NCI-H1092 treated with DMSO at 0.1 percent for 48 hours (cell line): Measurements from ENCODE around the gene CCDC80.
A peak's percentile ranks its signal among the peaks of the same experiment; 100 is the strongest.

Experiments
- DNase-seq: peaks from one replicate; lab custom pipeline; 2025; lab: John Stamatoyannopoulos, UW

CCDC80 gene

GRCh38 chr3:112632596-112632995 is 8.3 kb downstream of the CCDC80 start:
- DNase-seq, result no peak

- no peak for DNase-seq
Observed at GRCh38 chr3:112631257-112631656, 9.7 kb downstream of the CCDC80 start.

- DNase-seq, result no peak
Observed at GRCh38 chr3:112629425-112629824, 11.5 kb downstream of the CCDC80 start.

DNA sequence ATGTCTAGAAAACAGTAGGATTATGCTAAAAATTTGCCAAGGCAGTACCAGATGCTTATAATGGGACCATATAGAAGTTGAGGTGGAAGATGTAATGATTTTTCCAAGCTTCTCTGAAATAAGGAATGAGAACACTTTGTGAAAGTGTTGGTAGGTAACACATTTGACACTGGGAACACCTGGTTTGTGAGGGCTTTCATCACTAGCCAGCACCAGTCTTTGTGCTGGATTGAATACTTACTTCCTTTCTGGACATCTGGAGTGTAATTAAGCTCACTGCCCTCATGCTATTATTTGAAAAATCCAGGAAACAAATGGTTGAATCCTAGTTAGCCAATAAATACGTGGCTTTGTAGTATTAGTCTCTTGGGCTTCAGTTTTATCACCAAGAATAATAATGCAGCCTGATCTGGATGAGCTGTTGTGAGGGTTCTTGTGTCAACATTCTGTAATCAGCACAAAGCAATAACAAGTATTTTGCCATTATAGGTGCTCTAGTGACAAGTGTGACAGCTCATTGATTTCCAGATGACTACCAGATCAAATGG is 12.9 kb downstream of the CCDC80 start:
- peak; percentile 34 for DNase-seq

DNA sequence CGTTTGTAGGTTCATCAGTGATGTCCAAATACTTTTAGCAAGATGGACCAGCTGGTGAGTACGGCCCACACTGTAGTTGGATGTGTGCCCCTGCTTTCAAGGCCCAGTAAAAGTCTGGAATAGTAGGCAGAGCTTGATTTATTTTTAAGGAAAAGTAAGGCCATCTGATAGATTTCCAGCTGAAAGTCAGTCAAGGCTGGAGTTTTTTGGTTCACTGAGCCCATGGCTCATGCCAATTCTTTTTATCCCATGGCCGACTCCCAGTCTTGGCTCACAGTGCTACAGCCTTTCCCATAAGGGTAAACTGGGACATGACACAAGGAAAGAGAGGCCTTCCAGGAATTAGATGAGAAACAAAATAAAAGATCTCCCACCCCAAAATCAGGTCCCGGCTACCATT is 13.5 kb downstream of the CCDC80 start:
- DNase-seq, result no peak

GRCh38 chr3:112623717-112624116 is 17.2 kb downstream of the CCDC80 start:
- DNase-seq, result no peak

DNA sequence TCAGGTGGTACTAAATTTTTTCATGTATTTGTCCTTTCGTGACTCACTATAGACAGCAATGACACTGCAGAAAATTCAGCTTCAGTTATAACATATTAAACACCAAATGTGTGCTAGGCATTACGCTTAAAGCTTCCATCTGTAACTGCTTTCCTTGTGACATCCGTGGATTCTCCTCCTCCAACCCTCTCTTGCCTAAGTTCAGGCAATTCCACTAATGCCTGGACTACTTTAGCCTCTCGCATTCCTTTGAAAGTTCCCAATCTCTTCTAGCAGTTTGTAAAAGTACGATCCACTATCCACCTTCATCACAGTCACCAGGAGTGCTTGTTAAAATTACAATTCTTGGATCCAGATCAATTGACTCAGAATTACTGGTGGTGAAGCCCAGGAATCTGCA is 17.7 kb downstream of the CCDC80 start:
- no peak for DNase-seq

DNA sequence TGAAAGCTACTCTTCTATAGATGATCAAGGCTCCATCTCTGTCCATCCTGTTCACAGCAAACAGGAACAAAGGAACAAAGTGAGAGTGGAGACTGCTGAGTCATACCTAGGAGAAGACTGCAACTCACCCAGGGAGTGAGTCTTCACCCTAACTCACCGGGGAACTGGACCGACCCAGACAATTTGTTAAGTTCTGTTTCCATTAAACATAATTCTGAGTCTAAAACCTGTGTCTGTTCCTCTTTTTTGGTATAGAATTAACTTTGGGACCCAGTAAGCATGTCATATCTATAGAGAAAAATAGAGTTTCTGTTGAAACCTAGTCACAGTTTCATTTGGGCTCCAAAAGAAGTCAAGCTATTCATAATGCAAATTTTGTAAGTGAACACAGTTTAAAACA is 21.6 kb downstream of the CCDC80 start:
- no peak for DNase-seq

GRCh38 chr3:112617285-112617684 is 23.7 kb downstream of the CCDC80 start:
- DNase-seq, result no peak

GRCh38 chr3:112615989-112616731 is 24.8 kb downstream of the CCDC80 start:
- DNase-seq, result no peak

GRCh38 chr3:112611752-112612515 is 29.0 kb downstream of the CCDC80 start:
- no peak for DNase-seq

DNA sequence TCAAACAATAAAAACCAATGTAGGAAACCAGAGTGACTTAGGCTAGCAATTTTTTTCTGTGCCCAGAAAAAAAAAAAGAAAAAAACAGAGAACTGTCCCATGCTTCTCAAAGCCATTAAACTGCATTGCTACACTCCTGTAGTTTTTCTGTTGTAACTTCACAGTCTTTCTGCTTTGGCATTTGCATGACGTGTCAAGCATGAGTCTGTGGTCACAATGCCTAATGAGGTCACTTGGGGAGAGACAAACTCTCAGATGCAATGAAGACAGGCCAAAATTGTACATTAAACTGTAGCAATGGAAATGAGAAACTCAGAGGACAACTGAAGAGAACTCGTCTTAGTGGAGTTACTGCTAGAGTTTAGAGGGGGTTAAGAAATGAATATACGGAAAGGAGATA is 30.8 kb downstream of the CCDC80 start:
- DNase-seq, result no peak

DNA sequence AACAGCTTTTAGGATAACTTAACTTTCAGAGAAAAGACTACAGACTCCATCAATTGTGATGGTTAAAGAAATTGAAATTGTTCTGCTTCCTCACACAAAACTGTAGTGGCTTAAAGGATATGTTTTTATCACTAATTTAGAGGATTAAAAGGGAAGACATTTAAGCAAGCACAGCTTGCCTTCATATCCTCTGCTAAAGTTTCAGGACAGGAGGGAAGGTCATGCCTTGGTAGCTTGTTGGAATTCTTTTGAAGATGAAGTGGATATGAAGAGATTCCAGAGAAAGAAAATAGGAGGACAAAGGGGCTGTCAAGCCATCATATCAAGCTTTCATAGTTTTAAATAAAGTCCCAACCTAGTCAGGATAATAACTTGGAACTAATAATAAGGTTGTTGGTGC is 33.1 kb downstream of the CCDC80 start:
- no peak for DNase-seq

DNA sequence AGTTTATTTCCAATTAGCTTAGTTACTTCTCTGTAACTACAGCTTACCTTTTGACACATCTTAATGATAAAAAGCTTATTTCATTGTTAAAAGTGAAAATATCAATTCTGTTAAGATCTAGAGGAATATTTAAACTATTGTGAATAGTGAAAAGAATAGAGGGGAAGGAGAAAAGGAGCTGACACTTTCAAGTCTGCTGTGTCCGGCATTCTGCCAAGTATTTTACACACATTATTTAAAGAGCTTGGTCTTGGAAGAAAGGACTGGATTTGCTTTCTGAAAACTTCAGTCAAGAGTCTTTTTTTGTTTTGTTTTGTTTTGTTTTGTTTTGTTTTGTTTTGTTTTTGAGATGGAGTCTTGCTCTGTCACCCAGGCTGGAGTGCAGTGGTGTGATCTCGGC is 34.8 kb downstream of the CCDC80 start:
- no peak for DNase-seq

DNA sequence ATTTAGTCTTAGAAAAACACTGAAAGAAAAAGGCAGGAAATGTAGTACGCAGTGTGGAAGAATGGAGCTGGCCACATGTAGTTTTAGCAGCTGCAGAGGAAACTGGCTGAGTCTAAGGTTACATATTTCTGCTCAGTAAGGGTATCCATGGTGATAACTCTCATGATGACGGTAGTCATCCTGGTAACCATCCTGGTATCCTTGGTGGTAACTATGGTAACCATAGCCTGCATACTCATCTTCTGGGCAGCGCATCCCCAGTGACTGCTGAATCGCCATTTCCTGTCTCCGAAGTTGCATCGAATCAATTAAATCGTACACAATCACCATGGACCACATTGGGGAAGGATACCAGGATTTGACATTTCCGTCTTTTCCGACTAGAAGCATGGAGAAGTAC is 35.7 kb downstream of the CCDC80 start:
- no peak for DNase-seq

- DNase-seq, result no peak
Observed at GRCh38 chr3:112604536-112604935, 36.4 kb downstream of the CCDC80 start.

GRCh38 chr3:112602217-112602838 is 38.6 kb downstream of the CCDC80 start:
- no peak for DNase-seq

- no peak for DNase-seq
Observed at GRCh38 chr3:112598731-112599130, 42.2 kb downstream of the CCDC80 start.

DNA sequence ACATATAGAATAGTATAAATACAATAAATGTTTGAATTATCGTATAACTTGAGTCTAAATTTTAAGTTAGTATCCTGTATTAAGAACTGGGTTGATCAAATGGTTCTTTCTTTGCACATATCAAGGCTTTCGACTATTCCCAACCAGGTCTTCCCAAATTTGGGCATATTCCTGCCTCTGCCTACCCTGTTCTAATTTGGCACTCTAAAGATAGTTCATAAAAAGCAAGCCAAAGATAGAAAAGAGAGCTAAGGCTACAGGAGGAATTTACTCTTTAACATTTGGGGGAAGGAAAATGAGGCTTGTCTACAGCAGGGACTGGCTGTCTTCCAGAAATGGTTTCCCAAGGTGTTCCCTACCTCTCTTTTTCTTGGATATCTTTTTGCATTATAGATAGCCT is 43.0 kb downstream of the CCDC80 start:
- DNase-seq, result no peak

DNA sequence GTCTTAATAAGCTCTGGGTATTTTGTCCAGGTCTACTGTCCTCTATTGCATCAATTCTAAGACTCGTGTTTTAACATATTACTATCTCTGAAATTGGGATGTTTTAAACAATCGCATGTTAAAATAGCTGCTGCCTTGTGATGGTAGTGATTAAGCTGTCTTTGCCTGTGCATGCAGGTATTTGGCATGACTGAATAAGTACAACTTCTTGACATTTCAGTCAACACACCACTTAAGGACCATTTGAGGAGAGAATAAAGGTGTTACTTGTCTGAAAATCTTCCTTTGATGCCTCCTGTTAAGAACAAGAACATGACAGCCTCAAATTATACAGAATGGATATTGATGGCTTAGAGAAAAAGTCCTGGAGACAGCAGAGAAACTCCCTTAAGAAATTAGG is 46.1 kb downstream of the CCDC80 start:
- DNase-seq, result no peak

- DNase-seq, result no peak
Observed at GRCh38 chr3:112593258-112593657, 47.7 kb downstream of the CCDC80 start.

GRCh38 chr3:112587336-112587735 is 53.6 kb downstream of the CCDC80 start:
- DNase-seq, result no peak

- no peak for DNase-seq
Observed at GRCh38 chr3:112585782-112586181, 55.2 kb downstream of the CCDC80 start.
